ENCODE measurements around the gene FBXO34. TPM values are rescaled to one million over a fixed set of nuclear protein-coding genes. Genes with fewer than 3 reads are reported as not detected.

Gene FBXO34
- total and polyA plus RNA-seq, 7 donors: 6.1 to 57.4 (median 25.8) TPM

DNA sequence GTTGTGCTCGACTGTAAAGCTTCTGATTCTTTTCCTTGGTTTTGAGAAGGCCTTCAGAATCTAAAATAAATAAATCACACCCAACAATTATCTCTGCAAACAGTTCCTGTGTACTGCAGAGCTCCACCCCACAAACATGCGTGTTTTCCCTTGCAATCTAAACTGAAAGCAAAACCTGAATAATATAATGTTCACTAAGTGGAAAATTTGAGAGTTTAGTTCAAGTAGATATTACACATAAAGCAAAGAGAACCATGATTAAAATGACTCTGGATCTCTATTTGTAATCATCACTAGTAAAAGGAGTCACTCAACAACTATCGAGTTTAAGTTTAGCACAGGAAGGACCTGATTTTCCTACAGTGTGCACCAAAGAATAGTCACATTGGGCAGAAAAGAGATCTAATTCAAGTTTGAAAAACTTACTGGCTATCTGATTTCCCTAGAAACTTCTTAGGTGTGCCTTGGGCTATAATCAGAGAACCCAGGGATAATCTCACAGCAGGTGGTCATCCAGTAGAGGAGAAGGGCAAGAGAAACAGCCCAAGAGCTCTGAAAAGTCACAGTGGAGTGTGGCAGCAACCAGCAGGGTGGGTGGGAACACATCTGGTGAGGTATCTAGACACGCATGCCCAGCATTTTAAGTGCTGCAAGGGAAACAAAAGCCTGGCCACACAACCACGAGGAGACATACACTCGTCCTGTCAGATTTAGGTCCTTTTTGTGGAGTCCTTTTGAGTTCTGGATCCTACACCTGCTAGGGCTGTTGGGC is 115.0 kb downstream of the FBXO34 start:
- Histone ChIP-seq H3K4me1 (peaks cover 57% of the 10 kb centered on the region), H3K36me3 (ENCODE audit: insufficient read depth in 1 of 2, low read depth in 1 of 2) (peaks cover 2 to 58% of the 10 kb centered on the region in 2 donors), H3K27me3 (ENCODE audit: insufficient read depth in 3 of 3, low read length in 2 of 3) (no peaks in the 10 kb centered on the region), H3K27ac (peak overlapping the region; percentile 84), H3K9me3 (no peaks in the 10 kb centered on the region), H3K4me3 (no peak overlapping the region)
- 76 to 87% (median 85%) methylated on average over 6 of the region's 6 CpGs for WGBS, 3 donors
- intact Hi-C loops (cut with DNase I): no loop called here
- TF ChIP-seq, protein P1, sequence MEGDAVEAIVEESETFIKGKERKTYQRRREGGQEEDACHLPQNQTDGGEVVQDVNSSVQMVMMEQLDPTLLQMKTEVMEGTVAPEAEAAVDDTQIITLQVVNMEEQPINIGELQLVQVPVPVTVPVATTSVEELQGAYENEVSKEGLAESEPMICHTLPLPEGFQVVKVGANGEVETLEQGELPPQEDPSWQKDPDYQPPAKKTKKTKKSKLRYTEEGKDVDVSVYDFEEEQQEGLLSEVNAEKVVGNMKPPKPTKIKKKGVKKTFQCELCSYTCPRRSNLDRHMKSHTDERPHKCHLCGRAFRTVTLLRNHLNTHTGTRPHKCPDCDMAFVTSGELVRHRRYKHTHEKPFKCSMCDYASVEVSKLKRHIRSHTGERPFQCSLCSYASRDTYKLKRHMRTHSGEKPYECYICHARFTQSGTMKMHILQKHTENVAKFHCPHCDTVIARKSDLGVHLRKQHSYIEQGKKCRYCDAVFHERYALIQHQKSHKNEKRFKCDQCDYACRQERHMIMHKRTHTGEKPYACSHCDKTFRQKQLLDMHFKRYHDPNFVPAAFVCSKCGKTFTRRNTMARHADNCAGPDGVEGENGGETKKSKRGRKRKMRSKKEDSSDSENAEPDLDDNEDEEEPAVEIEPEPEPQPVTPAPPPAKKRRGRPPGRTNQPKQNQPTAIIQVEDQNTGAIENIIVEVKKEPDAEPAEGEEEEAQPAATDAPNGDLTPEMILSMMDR (IDR thresholded peaks at IDR 0.05): no peak
- DNase-seq: no peak
- no peak for ATAC-seq

DNA sequence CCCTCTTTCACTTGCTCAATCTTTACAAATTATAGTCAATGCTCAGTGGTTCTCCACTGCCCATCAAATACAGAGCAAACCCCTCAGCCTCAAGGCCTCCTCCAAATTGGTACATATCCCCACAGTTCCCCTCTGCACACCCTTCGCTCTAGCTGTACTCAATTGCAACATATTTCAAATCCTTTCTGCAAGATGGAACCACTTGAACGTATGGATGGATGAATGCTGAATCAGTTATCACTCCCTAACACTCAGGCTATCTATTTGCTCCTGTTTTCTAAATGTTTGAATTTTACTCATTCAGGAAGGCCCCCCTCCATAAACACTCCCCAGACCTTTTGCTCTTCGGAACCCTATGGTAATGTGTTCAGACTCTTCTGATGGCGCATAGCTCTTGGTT is 115.9 kb downstream of the FBXO34 start:
- Histone ChIP-seq H3K27ac (peak overlapping the region; percentile 84), H3K27me3 (ENCODE audit: insufficient read depth in 3 of 3, low read length in 2 of 3) (no peaks in the 10 kb centered on the region), H3K9me3 (no peaks in the 10 kb centered on the region), H3K4me1 (peaks cover 57% of the 10 kb centered on the region), H3K4me3 (no peak overlapping the region), H3K36me3 (ENCODE audit: insufficient read depth in 1 of 2, low read depth in 1 of 2) (peaks cover 0 to 49% of the 10 kb centered on the region in 2 donors)
- WGBS, 3 donors: 93 to 99% (median 96%) methylated on average over 4 of the region's 4 CpGs
- DNase-seq (no peak), ATAC-seq (no peak)
- TF ChIP-seq, protein P1 (IDR thresholded peaks at IDR 0.05): no peak
- intact Hi-C loops (cut with DNase I): no loop called here

DNA sequence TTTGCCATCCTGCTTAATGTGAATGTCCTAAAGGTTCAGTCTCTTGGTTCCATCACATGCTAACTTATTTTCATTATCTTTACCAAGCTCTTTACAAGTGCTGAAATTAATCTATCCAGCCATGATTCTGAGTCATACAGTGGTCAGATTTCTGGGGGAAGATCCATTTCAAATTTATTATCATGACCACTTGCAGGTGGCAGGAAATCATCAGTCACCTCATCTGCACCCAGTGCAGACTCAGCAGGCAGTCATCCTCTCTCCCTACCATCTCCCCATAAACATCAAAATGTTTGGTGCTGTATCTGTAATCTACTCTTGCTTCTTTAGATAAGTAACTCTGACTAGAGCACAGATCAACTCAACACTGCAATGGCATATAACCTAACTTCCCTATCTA is 116.9 kb downstream of the FBXO34 start:
- no peak for DNase-seq
- TF ChIP-seq, protein P1 (IDR thresholded peaks at IDR 0.05): no peak
- peaks cover 0 to 52% of the 10 kb centered on the region in 2 donors for H3K36me3 ChIP-seq (ENCODE audit: insufficient read depth in 1 of 2, low read depth in 1 of 2)
- intact Hi-C loops (cut with DNase I): no loop called here
- no peaks in the 10 kb centered on the region for H3K27me3 ChIP-seq (ENCODE audit: insufficient read depth in 3 of 3, low read length in 2 of 3)
- no peak overlapping the region for H3K4me3 ChIP-seq
- peak overlapping the region; percentile 84 for H3K27ac ChIP-seq
- no peaks in the 10 kb centered on the region for H3K9me3 ChIP-seq
- peak in 3 of 4 donors; percentile 41 to 66 (median 63) for ATAC-seq
- H3K4me1 ChIP-seq: peaks cover 48% of the 10 kb centered on the region

DNA sequence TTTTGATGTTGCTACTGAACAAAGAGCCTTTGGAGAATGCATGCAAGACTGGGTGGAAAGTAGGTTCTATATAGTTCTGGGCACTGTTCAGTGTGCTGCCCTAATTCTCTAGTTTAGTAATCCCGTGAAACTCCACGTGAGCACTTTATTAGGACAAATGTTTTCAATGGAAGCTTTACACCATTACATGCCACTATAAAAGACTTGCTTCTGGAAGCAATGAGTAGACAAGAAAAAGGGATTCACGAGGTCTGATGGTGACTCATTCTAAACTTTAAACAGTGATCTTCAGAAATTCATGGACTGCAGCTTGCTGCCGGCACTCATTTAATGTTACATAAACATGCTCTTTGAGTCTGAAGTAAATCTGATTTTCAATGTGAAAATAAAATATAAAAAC is 118.1 kb downstream of the FBXO34 start:
- TF ChIP-seq, protein P1 (IDR thresholded peaks at IDR 0.05): no peak
- ATAC-seq (no peak), DNase-seq (no peak)
- H3K9me3 ChIP-seq: no peaks in the 10 kb centered on the region
- WGBS, 3 donors: 78 to 89% (median 80%) methylated on average over 4 of the region's 4 CpGs
- H3K27ac ChIP-seq: peak overlapping the region; percentile 84
- H3K27me3 ChIP-seq (ENCODE audit: insufficient read depth in 3 of 3, low read length in 2 of 3): no peaks in the 10 kb centered on the region
- H3K4me3 ChIP-seq: no peak overlapping the region
- intact Hi-C loops (cut with DNase I): no loop called here
- peaks cover 0 to 58% of the 10 kb centered on the region in 2 donors for H3K36me3 ChIP-seq (ENCODE audit: insufficient read depth in 1 of 2, low read depth in 1 of 2)
- H3K4me1 ChIP-seq: peaks cover 37% of the 10 kb centered on the region

Measured in psoas muscle (tissue), 8 donors.